OCI-LY7 (cell line): ENCODE results near the gene KCTD3. TPM values are rescaled to one million over a fixed set of nuclear protein-coding genes. Genes with fewer than 3 reads are reported as not detected.

Experiments used
- BruUV-seq: library from RNA; stranded (reverse); fragments of 400-500 nt; replicated peaks from 2 replicates; lab custom pipeline; 2021; lab: Mats Ljungman, UMichigan
- CTCF ChIA-PET: fragments of 300-600 bp; sonication (Branson Sonifier 250); formaldehyde crosslinking; loops from one replicate; lab custom pipeline; 2022; ENCODE audit warnings: antibody characterized with exemption; ENCODE audit not compliant: unreplicated experiment; lab: Charles Lee
- POLR2A ChIA-PET: fragments of 300-600 bp; sonication (Branson Sonifier 250); formaldehyde crosslinking; loops from one replicate; lab custom pipeline; 2022; ENCODE audit warnings: antibody characterized with exemption; lab: Charles Lee
- DNase-seq: peaks from one replicate; pipeline ENCODE4 v3.0.0-alpha.2; 2015; ENCODE audit warnings: low spot score
- H2AFZ ChIP-seq: fragments of 200-600 bp; sonication (generic), shearing (Covaris generic); 2 replicates; pipeline ENCODE4 v1.6.1; 2014; ENCODE audit warnings: mild to moderate bottlenecking, antibody characterized with exemption, low read length, moderate library complexity
- H3K27ac ChIP-seq: fragments of 200-600 bp; sonication (generic); 2 replicates; pipeline ENCODE4 v1.5.1; 2014; ENCODE audit warnings: mixed run types, low read depth, mild to moderate bottlenecking, moderate library complexity, low read length, inconsistent platforms; ENCODE audit not compliant: poor library complexity, severe bottlenecking
- H3K36me3 ChIP-seq: fragments of 200-600 bp; sonication (generic); 2 replicates; pipeline ENCODE4 v1.6.1; 2014; ENCODE audit warnings: mild to moderate bottlenecking, antibody characterized with exemption, low read length, moderate library complexity, mixed read lengths; ENCODE audit not compliant: insufficient read depth
- H3K4me1 ChIP-seq: fragments of 200-600 bp; sonication (generic); 2 replicates; pipeline ENCODE4 v1.5.1; 2014; ENCODE audit warnings: mild to moderate bottlenecking, low read length; ENCODE audit not compliant: insufficient read depth, poor library complexity, severe bottlenecking
- H3K4me2 ChIP-seq: fragments of 200-600 bp; sonication (generic); 2 replicates; pipeline ENCODE4 v1.6.1; 2014; ENCODE audit warnings: mild to moderate bottlenecking, low read length
- H3K4me3 ChIP-seq: fragments of 200-600 bp; sonication (generic); 2 replicates; pipeline ENCODE4 v1.5.1; 2014; ENCODE audit warnings: mild to moderate bottlenecking, low read depth, low read length; ENCODE audit not compliant: poor library complexity, severe bottlenecking
- H3K79me2 ChIP-seq: fragments of 200-600 bp; sonication (generic); 2 replicates; pipeline ENCODE4 v1.6.1; 2016; ENCODE audit warnings: low read depth, mild to moderate bottlenecking, low read length, moderate library complexity, mixed read lengths; ENCODE audit not compliant: insufficient read depth
- H3K9me2 ChIP-seq: fragments of 200-600 bp; sonication (generic); 2 replicates; pipeline ENCODE4 v1.6.1; 2016; ENCODE audit warnings: mild to moderate bottlenecking, low read length, mixed read lengths; ENCODE audit not compliant: insufficient read depth
- H3K9me3 ChIP-seq: fragments of 200-600 bp; sonication (generic); 2 replicates; pipeline ENCODE4 v1.6.1; 2014; ENCODE audit warnings: mild to moderate bottlenecking, mixed run types, low read length, mixed read lengths
- H4K20me1 ChIP-seq: fragments of 200-600 bp; sonication (generic); 2 replicates; pipeline ENCODE4 v1.6.1; 2014; ENCODE audit warnings: mild to moderate bottlenecking, antibody characterized with exemption, low read length, moderate library complexity, mixed read lengths; ENCODE audit not compliant: insufficient read depth
- EZH2phosphoT487 ChIP-seq: fragments of 200-600 bp; sonication (generic); IDR thresholded peaks from 2 replicates; pipeline ENCODE4 v1.6.1; 2018; ENCODE audit warnings: low read depth, borderline replicate concordance, mild to moderate bottlenecking, mixed run types, antibody characterized with exemption, low read length, moderate library complexity, mixed read lengths
- intact Hi-C: fragments of 100-400 bp; cut with micrococcal nuclease; formaldehyde crosslinking; loops from one replicate; pipeline ENCODE4 v1.10.0; 2022; ENCODE audit not compliant: unreplicated experiment
- total RNA-seq, 2 experiments: library from RNA; depleted of rRNA in 1 of 2; stranded (reverse); fragments of >200 nt in 1 of 2; shearing (Covaris generic) in 1 of 2; gene quantifications; 2 replicates each; pipeline ENCODE4 v1.2.3, GENCODE V29; 2014 to 2022
- TF ChIP-seq, protein P1 (sequence below): fragments of 200-600 bp; sonication (generic); conservative IDR thresholded peaks from 2 replicates; pipeline ENCODE4 v1.5.1; 2014; ENCODE audit warnings: mild to moderate bottlenecking, antibody characterized with exemption, low read length, moderate library complexity, mixed read lengths

Gene KCTD3
- total RNA-seq, 2 experiments from 2014 or later, result 0.13 to 3.4 TPM

DNA sequence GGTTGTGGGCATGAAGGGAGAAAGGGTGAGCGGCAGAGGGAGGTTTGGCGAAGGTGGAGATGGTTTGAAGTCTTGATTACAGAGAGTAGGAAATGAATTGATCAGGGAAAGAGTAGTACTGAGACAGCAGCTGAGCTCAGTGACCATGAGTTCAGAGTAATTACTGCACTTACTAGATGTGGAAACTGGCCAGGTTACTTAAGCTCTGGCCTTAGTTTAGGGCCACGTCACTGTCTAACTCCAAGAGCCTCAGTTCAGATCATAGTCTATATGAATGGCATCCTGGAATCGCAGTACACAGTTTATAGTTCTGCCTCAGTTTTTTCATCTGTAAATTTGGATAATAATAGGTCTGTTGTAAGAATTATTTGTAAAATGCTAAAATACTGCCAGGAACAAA lies 78.1 kb downstream of the KCTD3 start:
- POLR2A ChIA-PET, result no interaction called here

DNA sequence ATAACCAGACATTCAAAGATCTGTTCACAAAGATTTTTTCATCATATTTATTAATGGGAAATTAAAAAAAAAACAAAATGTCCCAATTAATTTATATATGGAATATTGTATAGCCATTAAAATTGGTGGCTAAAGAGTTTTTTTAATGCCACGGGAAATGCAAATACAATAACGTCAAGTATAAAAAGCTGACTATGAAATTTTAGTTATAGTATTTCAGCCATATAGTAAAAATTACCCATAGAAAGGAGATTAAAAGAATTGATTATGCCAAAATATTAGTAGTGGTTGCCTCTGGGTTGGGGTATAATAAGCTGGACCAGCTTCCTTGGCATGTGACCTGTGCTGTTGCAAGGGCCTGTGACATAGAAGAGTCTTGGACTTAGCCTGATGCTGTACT lies 78.8 kb downstream of the KCTD3 start:
- Histone ChIP-seq H3K4me2 (no peak overlapping the region), H3K9me3 (no peaks in the 10 kb centered on the region), H3K27ac (no peak overlapping the region), H3K79me2 (no peaks in the 10 kb centered on the region), H4K20me1 (no peaks in the 10 kb centered on the region), H3K36me3 (no peaks in the 10 kb centered on the region), H3K4me1 (no peaks in the 10 kb centered on the region), H2AFZ (no peak overlapping the region), H3K9me2 (no peaks in the 10 kb centered on the region), H3K4me3 (no peak overlapping the region)
- BruUV-seq, result no TSS peak
- CTCF ChIA-PET, result no interaction called here
- POLR2A ChIA-PET, result no interaction called here
- intact Hi-C loops, result no loop called here
- no peak for DNase-seq
- TF ChIP-seq, protein P1, sequence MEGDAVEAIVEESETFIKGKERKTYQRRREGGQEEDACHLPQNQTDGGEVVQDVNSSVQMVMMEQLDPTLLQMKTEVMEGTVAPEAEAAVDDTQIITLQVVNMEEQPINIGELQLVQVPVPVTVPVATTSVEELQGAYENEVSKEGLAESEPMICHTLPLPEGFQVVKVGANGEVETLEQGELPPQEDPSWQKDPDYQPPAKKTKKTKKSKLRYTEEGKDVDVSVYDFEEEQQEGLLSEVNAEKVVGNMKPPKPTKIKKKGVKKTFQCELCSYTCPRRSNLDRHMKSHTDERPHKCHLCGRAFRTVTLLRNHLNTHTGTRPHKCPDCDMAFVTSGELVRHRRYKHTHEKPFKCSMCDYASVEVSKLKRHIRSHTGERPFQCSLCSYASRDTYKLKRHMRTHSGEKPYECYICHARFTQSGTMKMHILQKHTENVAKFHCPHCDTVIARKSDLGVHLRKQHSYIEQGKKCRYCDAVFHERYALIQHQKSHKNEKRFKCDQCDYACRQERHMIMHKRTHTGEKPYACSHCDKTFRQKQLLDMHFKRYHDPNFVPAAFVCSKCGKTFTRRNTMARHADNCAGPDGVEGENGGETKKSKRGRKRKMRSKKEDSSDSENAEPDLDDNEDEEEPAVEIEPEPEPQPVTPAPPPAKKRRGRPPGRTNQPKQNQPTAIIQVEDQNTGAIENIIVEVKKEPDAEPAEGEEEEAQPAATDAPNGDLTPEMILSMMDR, result no peak
- no peak for TF ChIP-seq EZH2phosphoT487

More for the DNA sequence above, 78.1 kb downstream of the KCTD3 start:
- TF ChIP-seq, protein P1, result no peak
- no peak for TF ChIP-seq EZH2phosphoT487
- no TSS peak for BruUV-seq
- Histone ChIP-seq H3K27ac (no peak overlapping the region), H4K20me1 (no peaks in the 10 kb centered on the region), H3K9me2 (no peaks in the 10 kb centered on the region), H3K79me2 (no peaks in the 10 kb centered on the region), H3K4me3 (no peak overlapping the region), H3K9me3 (no peaks in the 10 kb centered on the region), H2AFZ (no peak overlapping the region), H3K4me1 (no peaks in the 10 kb centered on the region), H3K4me2 (no peak overlapping the region), H3K36me3 (no peaks in the 10 kb centered on the region)
- intact Hi-C loops, result no loop called here
- CTCF ChIA-PET, result no interaction called here
- DNase-seq, result no peak

DNA sequence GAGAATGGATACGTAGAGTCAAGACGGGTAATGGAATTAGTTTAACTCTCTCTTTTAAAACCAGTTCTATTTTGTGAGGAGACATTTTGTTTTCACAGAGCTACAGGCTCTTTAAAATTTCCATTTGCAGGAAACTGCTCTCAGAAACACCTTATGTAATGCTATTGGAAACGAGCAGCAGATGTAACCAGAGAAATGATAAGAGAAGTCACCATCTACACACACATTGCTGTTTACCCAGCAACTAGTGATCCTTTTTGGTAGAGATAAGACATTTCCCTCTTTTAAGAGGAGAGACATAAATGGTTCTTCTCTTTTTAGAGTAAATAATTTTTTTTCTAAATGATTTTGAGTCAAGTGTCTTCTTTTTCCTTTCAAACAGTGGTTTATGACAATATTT lies 80.6 kb downstream of the KCTD3 start:
- H3K4me1 ChIP-seq, result no peaks in the 10 kb centered on the region
- H3K36me3 ChIP-seq, result no peaks in the 10 kb centered on the region
- H3K79me2 ChIP-seq, result no peaks in the 10 kb centered on the region
- DNase-seq, result no peak
- H3K4me3 ChIP-seq, result no peak overlapping the region
- BruUV-seq, result no TSS peak
- ChIA-PET POLR2A (no interaction called here), CTCF (no interaction called here)
- TF ChIP-seq, protein P1, result no peak
- no peak for TF ChIP-seq EZH2phosphoT487
- H3K9me2 ChIP-seq, result no peaks in the 10 kb centered on the region
- H3K27ac ChIP-seq, result no peak overlapping the region
- intact Hi-C loops, result no loop called here
- no peaks in the 10 kb centered on the region for H4K20me1 ChIP-seq
- H3K9me3 ChIP-seq, result no peaks in the 10 kb centered on the region
- H3K4me2 ChIP-seq, result no peak overlapping the region
- no peak overlapping the region for H2AFZ ChIP-seq
